Posterior cingulate gyrus (tissue), 11 donors: ENCODE results near the gene ATXN1L.
"Not testable (repeated sequence)": the region's sequence is repeated elsewhere in the genome, so short reads cannot be mapped to it uniquely, and the experiment has no call there.

Source experiments
- DNase-seq, 10 donors: peaks; one replicate each; pipeline versions ENCODE4 v3.0.0 to v3.0.0-alpha.2; 2020 to 2021; ENCODE audit warnings: mixed read lengths in 3 of 10
- intact Hi-C: fragments of 100-400 bp; cut with DNase I; formaldehyde crosslinking; loops from one replicate; pipeline ENCODE4 v1.15.1; 2023

Gene ATXN1L

GRCh38 chr16:71883849-71884638 lies 38.3 kb downstream of the ATXN1L start, which contains the start of gene ZNF821:
TSS of gene ZNF821 (minus strand) at chr16:71884182. CDS start at chr16:71879946, 4,236 bp downstream.
- peak; percentile 53 to 97 (median 76) for DNase-seq
- intact Hi-C loops, result loop anchor here (1.0 to 10.0 kb wide), 4 partner anchors 11 to 79 kb away; partner anchors contain the start of genes AP1G1, ATXN1L and IST1

- intact Hi-C loops, result loop anchor here (10.0 kb wide), 1 partner anchor 80 kb away; the partner anchor contains the start of gene AP1G1
- DNase-seq, result no peak
Observed at GRCh38 chr16:71885261-71885650, 39.5 kb downstream of the ATXN1L start.

- intact Hi-C loops, result loop anchor here (10.0 kb wide), 1 partner anchor 84 kb away; the partner anchor contains the start of gene AP1G1
Observed at GRCh38 chr16:71889147-71889546, 43.4 kb downstream of the ATXN1L start.

DNA sequence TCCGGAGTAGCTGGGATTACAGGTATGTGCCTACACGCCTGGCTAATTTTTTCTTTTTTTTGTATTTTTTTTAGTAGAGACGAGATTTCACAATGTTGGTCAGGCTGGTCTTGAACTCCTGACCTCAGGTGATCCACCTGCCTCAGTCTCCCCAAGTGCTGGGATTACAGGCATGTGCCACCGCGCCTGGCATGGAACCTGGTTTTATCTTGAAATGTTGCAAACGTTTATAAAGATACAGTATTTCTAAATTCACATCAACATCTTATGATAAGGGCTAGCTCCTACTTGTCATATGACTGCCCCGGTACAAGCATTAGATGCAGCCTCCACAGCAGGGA lies 48.1 kb downstream of the ATXN1L start:
- no peak for DNase-seq
- intact Hi-C loops, result no loop called here

More at GRCh38 chr16:71889147-71889546, 43.4 kb downstream of the ATXN1L start:
- DNase-seq, result no peak

DNA sequence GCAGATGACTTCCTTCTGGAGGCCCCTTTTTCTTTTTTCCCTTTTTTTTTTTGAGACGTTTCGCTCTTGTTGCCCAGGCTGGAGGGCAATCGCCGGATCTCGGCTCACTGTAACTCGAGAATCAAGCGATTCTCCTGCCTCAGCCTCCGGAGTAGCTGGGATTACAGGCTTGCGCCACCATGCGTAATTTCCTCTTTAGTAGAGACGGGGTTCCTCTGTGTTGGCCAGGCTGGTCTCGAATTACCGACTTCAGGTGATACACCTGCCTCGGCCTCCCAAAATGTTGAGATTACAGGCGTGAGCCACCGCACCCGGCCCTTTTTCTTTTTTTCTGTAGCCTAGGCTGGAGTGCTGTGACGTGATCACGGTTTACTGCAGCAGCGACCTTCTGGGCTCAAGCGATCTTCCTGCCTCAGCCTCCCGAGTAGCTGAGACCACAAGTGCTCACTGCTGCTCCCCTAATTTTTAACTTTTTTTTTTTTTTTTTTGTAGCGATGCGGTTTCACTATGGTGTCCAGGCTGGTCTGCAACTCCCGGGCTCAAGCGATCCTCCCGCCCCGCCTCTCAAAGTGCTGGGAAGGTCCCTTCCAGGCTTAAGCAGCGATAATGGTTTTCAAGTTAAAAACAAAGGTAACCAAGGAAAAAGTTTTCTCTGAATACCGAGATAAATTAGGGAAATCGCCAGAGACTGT lies 48.6 kb downstream of the ATXN1L start:
- peak; percentile 20 to 89 (median 55) for DNase-seq
- intact Hi-C loops, result no loop called here

DNA sequence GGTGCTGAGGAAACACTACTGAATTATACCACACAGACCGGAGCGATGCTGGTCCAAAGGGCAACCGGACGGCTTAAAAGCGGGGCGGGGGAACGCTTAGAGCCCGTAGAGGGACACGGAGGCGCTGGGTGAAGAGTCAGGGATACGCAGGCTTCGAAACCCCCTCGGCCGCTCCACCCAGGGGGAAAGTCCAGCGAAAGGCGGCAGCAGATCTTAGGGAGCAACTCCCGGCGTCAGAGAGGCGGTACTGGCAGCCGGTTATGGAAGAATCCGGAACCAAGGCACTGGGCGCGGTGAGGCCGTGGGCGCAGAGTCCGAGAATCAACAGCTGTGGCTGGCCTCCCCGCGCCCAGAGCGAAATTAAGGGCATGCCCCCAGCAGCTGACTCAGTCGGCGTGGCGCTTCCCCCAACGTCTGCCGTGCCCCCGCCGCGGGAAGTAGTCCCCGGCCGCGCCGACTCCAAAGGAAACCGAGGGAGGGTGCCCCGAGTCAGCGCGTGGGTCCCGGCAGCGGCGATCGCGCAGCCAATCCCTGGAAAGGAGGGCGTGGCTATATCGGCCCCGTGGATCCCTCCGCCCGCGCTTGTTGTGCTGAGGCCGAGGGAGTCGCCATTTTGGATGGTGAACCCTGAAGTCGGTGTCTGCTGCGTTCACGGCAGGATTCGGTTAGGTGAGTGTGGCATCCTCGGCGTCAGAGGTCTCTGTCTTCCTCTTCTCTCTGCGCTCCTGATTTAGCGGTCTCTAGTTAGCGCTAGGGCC lies 49.3 kb downstream of the ATXN1L start, which contains the start of gene IST1:
TSS of gene IST1 (plus strand) at position 611 of the 758 bp plus-strand sequence. CDS start 20,110 bp downstream, outside the sequence.
- intact Hi-C loops, result loop anchor here (1.0 kb wide), 1 partner anchor 11 kb away; the partner anchor contains the start of gene ZNF821

GRCh38 chr16:71895679-71896365 lies 50.0 kb downstream of the ATXN1L start:
- intact Hi-C loops, result loop anchor here (1.0 kb wide), 1 partner anchor 12 kb away; the partner anchor contains the start of gene ZNF821
- peak in 5 of 10 donors; percentile 10 to 82 (median 19) for DNase-seq

More for the DNA sequence above, 49.3 kb downstream of the ATXN1L start, which contains the start of gene IST1:
- DNase-seq, result peak; percentile 95 to 100 (median 98)

DNA sequence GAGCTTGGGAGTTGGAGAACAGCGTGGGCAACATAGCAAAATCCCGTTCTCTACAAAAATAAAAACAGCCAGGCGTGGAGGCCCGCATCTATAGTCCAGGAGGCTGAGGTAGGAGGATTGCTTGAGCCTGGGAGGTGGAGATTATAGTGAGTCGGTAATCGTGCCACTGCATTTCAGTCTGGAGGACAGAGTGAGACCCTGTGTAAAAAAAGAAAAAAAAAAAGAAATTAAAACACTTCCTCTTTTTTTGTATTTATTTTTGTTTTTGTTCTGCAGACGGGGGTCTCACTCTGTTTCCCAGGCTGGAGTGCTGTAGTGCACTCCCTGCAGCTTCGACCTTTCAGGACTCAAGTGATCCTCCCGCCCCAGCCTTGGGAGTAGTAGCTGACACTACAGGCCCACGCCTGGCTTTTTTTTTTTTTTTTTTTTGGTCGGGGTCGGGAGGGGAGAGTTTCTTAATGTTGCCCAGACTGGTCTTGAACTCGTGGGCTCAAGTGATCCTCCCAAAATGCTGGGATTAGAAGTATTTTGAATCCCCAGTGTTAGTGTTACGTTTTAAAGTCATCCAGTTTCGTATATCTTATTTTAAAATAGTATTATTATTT lies 51.1 kb downstream of the ATXN1L start:
- no peak for DNase-seq
- intact Hi-C loops, result no loop called here

DNA sequence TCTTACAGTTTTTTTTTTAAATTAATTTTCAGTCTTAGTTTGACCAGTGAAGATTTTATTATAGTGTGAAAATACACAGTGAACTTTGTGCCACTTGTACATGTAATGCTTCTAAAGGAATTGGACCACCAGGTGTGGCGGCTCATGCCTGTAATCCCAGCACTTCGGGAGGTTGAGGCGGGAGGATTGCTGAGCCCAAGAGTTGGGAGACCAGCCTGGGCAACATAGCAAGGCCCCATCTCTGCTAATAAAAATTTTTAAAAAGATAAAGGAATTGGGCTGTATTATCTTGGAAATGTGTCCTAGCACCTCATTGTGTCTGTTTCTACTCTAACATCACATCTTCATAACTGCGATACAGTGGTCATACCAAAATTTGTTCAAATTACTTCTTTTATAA lies 53.4 kb downstream of the ATXN1L start:
- DNase-seq, result no peak
- intact Hi-C loops, result no loop called here

GRCh38 chr16:71902656-71903365 lies 57.0 kb downstream of the ATXN1L start:
- no peak for DNase-seq
- intact Hi-C loops, result no loop called here

- intact Hi-C loops, result no loop called here
- no peak for DNase-seq
Observed at GRCh38 chr16:71903608-71904007, 57.8 kb downstream of the ATXN1L start.

GRCh38 chr16:71904239-71904638 lies 58.5 kb downstream of the ATXN1L start:
- intact Hi-C loops, result no loop called here
- peak in 1 of 10 donors; percentile 23 for DNase-seq

DNA sequence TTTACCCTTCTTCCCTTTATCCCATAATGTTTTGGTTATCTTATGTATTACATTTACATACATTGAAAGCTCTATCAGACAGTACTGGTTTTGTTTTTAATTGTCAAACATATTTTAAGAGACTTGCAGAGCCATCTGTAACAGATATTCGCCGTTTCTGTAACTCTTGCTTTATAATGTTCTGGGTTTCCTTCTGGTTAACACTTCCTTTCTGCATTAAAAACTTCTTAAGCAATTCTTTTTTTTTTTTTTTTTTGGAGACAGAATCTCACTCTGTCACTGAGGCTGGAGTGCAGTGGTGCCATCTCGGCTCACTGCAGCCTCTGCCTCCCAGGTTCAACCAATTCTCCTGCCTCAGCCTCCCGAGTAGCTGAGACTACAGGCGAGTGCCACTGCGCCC lies 60.0 kb downstream of the ATXN1L start:
- DNase-seq, intact Hi-C loops: not testable (repeated sequence)
